HepG2 (cell line): ENCODE measurements around the gene TMEM225B. TPM values are rescaled to one million over a fixed set of nuclear protein-coding genes. Genes with fewer than 3 reads are reported as not detected.

Experiments used
- ATAC-seq: fragments of 200-7000 bp; cut with Tn5 transposase; 3 replicates; pipeline ENCODE4 v1.9.1; 2020; ENCODE audit warnings: mild to moderate bottlenecking, moderate library complexity
- BruUV-seq: library from RNA; stranded (reverse); fragments of 400-500 nt; replicated peaks from 2 replicates; lab custom pipeline; 2021; lab: Mats Ljungman, UMichigan
- CTCF ChIA-PET: fragments of 300-600 bp; formaldehyde crosslinking; extraction: SDS; loops from one replicate; lab custom pipeline; 2021; ENCODE audit warnings: low total read pairs, inconsistent platforms, low intra/inter-chr PET ratio; lab: Yijun Ruan, JAX
- POLR2A ChIA-PET: fragments of 350-600 bp; sonication (Branson Sonifier 250); formaldehyde crosslinking; loops from one replicate; lab custom pipeline; 2020; ENCODE audit warnings: antibody characterized with exemption, inconsistent platforms; lab: Yijun Ruan, JAX
- DNase-seq: peaks from one replicate; pipeline ENCODE4 v3.0.0-alpha.2; 2015; ENCODE audit warnings: low spot score
- FAIRE-seq: peaks from 3 replicates; lab custom pipeline; 2011; peaks lifted over from hg19 to GRCh38; lab: Jason Lieb, UNC
- H2AFZ ChIP-seq: one replicate; pipeline ENCODE4 v1.6.1; 2011; ENCODE audit warnings: low read length, inconsistent platforms
- H3K27ac ChIP-seq: fragments of 300-600 bp; 3 replicates; pipeline ENCODE4 v1.8.0; 2011; ENCODE audit warnings: mixed run types, mild to moderate bottlenecking, mixed read lengths, low read length, inconsistent platforms; ENCODE audit not compliant: insufficient read depth; ENCODE audit errors: extremely low read length
- H3K27me3 ChIP-seq, 2 experiments: fragments of 200-600 bp in 1 of 2; 2 replicates in 1 of 2; 3 replicates in 1 of 2; pipeline versions ENCODE4 v1.6.0 to v1.8.0; 2011; ENCODE audit warnings: low read length in 2 of 2, mild to moderate bottlenecking in 2 of 2, moderate library complexity in 2 of 2, inconsistent platforms in 1 of 2; ENCODE audit not compliant: insufficient read depth in 2 of 2, control insufficient read depth in 1 of 2
- H3K36me3 ChIP-seq, 2 experiments: fragments of 200-600 bp in 1 of 2; replicated peaks in 1 of 2; 2 replicates in 1 of 2; 3 replicates in 1 of 2; pipeline versions ENCODE4 v1.5.1 to v1.8.0; 2011; ENCODE audit warnings: low read length in 2 of 2, inconsistent platforms in 1 of 2; ENCODE audit not compliant: insufficient read depth in 2 of 2, control insufficient read depth in 1 of 2
- H3K4me1 ChIP-seq: 2 replicates; pipeline ENCODE4 v1.5.1; 2012; ENCODE audit warnings: low read length, inconsistent platforms; ENCODE audit not compliant: insufficient read depth
- H3K4me2 ChIP-seq: 2 replicates; pipeline ENCODE4 v1.6.0; 2011; ENCODE audit warnings: low read depth, low read length, inconsistent platforms
- H3K4me3 ChIP-seq, 3 experiments: fragments of 200-600 bp in 1 of 3; sonication (generic), shearing (Covaris generic) in 1 of 3; replicated peaks in 1 of 3; 2 replicates each; pipeline ENCODE4 v1.5.1; 2011 to 2016; ENCODE audit warnings: low read length in 3 of 3, inconsistent platforms in 2 of 3, low read depth in 2 of 3, mild to moderate bottlenecking in 2 of 3, control low read depth in 1 of 3, mixed read lengths in 1 of 3; ENCODE audit not compliant: insufficient read depth in 1 of 3
- H3K79me2 ChIP-seq: one replicate; pipeline ENCODE4 v1.6.1; 2011; ENCODE audit warnings: low read length, inconsistent platforms; ENCODE audit not compliant: insufficient read depth
- H3K9ac ChIP-seq: 2 replicates; pipeline ENCODE4 v1.6.0; 2011; ENCODE audit warnings: mild to moderate bottlenecking, low read depth, low read length, inconsistent platforms; ENCODE audit not compliant: insufficient read depth
- H3K9me3 ChIP-seq: 2 replicates; pipeline ENCODE4 v1.5.1; 2012; ENCODE audit warnings: mild to moderate bottlenecking, low read length
- H4K20me1 ChIP-seq: 2 replicates; pipeline ENCODE4 v1.6.0; 2011; ENCODE audit warnings: inconsistent platforms, mild to moderate bottlenecking, low read length, moderate library complexity; ENCODE audit not compliant: insufficient read depth
- GTF3A ChIP-seq: sonication (generic); formaldehyde crosslinking; conservative IDR thresholded peaks from 2 replicates; pipeline ENCODE4 v1.4.0; 2020; ENCODE audit warnings: mild to moderate bottlenecking, missing genetic modification reagents
- STAG1 ChIP-seq: sonication (generic); formaldehyde crosslinking; IDR thresholded peaks from 2 replicates; pipeline ENCODE4 v1.4.0; 2020; ENCODE audit warnings: missing genetic modification reagents
- TMF1 ChIP-seq: sonication (generic); formaldehyde crosslinking; IDR thresholded peaks from 2 replicates; pipeline ENCODE4 v1.8.1; 2022; ENCODE audit warnings: low read depth, missing genetic modification reagents
- ZNF7 ChIP-seq: IDR thresholded peaks from 2 replicates; pipeline ENCODE4 v1.6.1; 2016; ENCODE audit warnings: missing biosample characterization, missing genetic modification reagents
- WGBS: methylation state at CpG from one replicate; pipeline ENCODE4 v1.1.6; 2017; ENCODE audit warnings: low lambda C conversion rate; 5-methylcytosine and 5-hydroxymethylcytosine counted together
- in situ Hi-C: cut with HindIII; loops from 2 replicates; pipeline ENCODE4 v1.10.0; 2017; ENCODE audit warnings: low pct_unique_long_range_greater_than_20kb; ENCODE audit not compliant: extremely low pct_ligation_motif_present
- intact Hi-C: fragments of 100-400 bp; cut with micrococcal nuclease; formaldehyde crosslinking; loops from one replicate; pipeline ENCODE4 v1.10.0; 2022; ENCODE audit not compliant: unreplicated experiment
- polyA plus RNA-seq, 8 experiments: library from polyadenylated mRNA; depleted of rRNA in 3 of 8; stranded (reverse) in 7 of 8; unstranded in 1 of 8; fragments of >200 nt; fragmentation: Illumina TruSeq in 4 of 8; extraction: Trizol in 4 of 8; gene quantifications; 2 replicates each; pipeline versions ENCODE4 v1.2.1 to v1.2.3, GENCODE V29; 2011 to 2016; ENCODE audit warnings: low read depth in 4 of 8, missing spikeins in 1 of 8, mixed read lengths in 1 of 8; ENCODE audit not compliant: insufficient read depth in 1 of 8
- total RNA-seq, 5 experiments: library from RNA; depleted of rRNA; stranded (reverse); fragments of >200 nt; fragmentation: Illumina TruSeq; extraction: Trizol; gene quantifications; 2 replicates each; pipeline ENCODE4 v1.2.3, GENCODE V29; 2016; ENCODE audit warnings: low read depth in 1 of 5
- TF ChIP-seq, protein P1 (sequence below): sonication (generic); formaldehyde crosslinking; IDR thresholded peaks from 2 replicates; pipeline ENCODE4 v1.5.0; 2020; ENCODE audit warnings: missing genetic modification reagents
- TF ChIP-seq, protein P2 (sequence below): sonication (generic); formaldehyde crosslinking; IDR thresholded peaks from 2 replicates; pipeline ENCODE4 v1.5.0; 2020; ENCODE audit warnings: mild to moderate bottlenecking, missing genetic modification reagents, moderate library complexity

TMEM225B gene
- total and polyA plus RNA-seq, 2 of the 13 experiments (the other 11 are each of a cell fraction or from before 2014, with no cell fraction given), result 0.78 to 0.95 TPM

DNA sequence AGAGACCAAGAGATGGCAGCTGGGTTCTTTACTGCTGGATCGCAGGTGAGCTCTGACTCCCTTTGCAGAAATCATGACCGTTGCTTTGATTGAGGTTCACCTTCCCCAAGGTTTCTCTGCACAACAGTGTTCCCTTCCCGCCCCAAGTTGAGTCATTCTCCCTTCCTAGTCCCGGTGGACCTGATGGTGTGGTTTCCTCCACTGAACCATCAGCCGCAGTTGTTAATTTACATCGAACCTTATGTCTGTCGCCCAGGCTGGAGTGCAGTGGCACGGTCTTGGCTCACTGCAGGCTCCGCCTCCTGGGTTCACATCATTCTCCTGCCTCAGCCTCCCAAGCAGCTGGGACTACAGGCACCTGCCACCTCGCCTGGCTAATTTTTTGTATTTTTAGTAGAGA lies 24.5 kb downstream of the TMEM225B start:
- Histone ChIP-seq H3K27ac (no peak overlapping the region), H3K9me3 (no peaks in the 10 kb centered on the region), H3K79me2 (peaks cover 19% of the 10 kb centered on the region), H3K9ac (no peak overlapping the region), H3K4me2 (no peak overlapping the region), H4K20me1 (no peaks in the 10 kb centered on the region), H3K36me3 (peaks cover 48 to 90% of the 10 kb centered on the region in 2 experiments), H3K4me3 (no peak overlapping the region), H3K27me3 (no peaks in the 10 kb centered on the region), H2AFZ (no peak overlapping the region), H3K4me1 (peaks cover 14% of the 10 kb centered on the region)
- FAIRE-seq (no peak), DNase-seq (no peak), ATAC-seq (no peak)
- intact Hi-C loops (no loop called here), in situ Hi-C loops (no loop called here)
- WGBS, result 94% methylated on average over 10 of the region's 10 CpGs
- ChIA-PET CTCF (no interaction called here), POLR2A (interaction anchor here (1.5 kb wide), 1 partner anchor 9 kb away, joined by 5 read pairs; no protein-coding TSS in a partner anchor)
- BruUV-seq, result no TSS peak
- TF ChIP-seq ZNF7 (CRISPR knock-in tag) (no peak), STAG1 (CRISPR knock-in tag) (peak; percentile 18; the same call in 1 of the 2 replicates), GTF3A (CRISPR knock-in tag) (no peak), TMF1 (CRISPR knock-in tag) (no peak)
- TF ChIP-seq, protein P1, sequence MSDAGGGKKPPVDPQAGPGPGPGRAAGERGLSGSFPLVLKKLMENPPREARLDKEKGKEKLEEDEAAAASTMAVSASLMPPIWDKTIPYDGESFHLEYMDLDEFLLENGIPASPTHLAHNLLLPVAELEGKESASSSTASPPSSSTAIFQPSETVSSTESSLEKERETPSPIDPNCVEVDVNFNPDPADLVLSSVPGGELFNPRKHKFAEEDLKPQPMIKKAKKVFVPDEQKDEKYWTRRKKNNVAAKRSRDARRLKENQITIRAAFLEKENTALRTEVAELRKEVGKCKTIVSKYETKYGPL, result no peak
- TF ChIP-seq, protein P2, sequence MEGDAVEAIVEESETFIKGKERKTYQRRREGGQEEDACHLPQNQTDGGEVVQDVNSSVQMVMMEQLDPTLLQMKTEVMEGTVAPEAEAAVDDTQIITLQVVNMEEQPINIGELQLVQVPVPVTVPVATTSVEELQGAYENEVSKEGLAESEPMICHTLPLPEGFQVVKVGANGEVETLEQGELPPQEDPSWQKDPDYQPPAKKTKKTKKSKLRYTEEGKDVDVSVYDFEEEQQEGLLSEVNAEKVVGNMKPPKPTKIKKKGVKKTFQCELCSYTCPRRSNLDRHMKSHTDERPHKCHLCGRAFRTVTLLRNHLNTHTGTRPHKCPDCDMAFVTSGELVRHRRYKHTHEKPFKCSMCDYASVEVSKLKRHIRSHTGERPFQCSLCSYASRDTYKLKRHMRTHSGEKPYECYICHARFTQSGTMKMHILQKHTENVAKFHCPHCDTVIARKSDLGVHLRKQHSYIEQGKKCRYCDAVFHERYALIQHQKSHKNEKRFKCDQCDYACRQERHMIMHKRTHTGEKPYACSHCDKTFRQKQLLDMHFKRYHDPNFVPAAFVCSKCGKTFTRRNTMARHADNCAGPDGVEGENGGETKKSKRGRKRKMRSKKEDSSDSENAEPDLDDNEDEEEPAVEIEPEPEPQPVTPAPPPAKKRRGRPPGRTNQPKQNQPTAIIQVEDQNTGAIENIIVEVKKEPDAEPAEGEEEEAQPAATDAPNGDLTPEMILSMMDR (CRISPR knock-in tag), result peak; percentile 36
